A549 (cell line): ENCODE data around the gene WDR45. TPM values are rescaled to one million over a fixed set of nuclear protein-coding genes. Genes with fewer than 3 reads are reported as not detected.

Source experiments
- ATAC-seq, 2 experiments: fragments of 200-7000 bp in 1 of 2; fragments of >200 bp in 1 of 2; cut with Nextera tagmentation in 1 of 2; cut with Tn5 transposase in 1 of 2; 3 replicates each; pipeline versions ENCODE4 v1.8.0 to v1.9.1; 2018 to 2020; ENCODE audit warnings: mild to moderate bottlenecking in 1 of 2, moderate library complexity in 1 of 2
- CTCF ChIA-PET: fragments of 300-600 bp; sonication (Branson Sonifier 250); formaldehyde crosslinking; extraction: SDS; loops from one replicate; lab custom pipeline; 2021; ENCODE audit warnings: antibody characterized with exemption, inconsistent platforms; lab: Yijun Ruan, JAX
- POLR2A ChIA-PET: fragments of 350-600 bp; formaldehyde crosslinking; extraction: SDS; loops from one replicate; lab custom pipeline; 2021; ENCODE audit warnings: antibody characterized with exemption, inconsistent platforms; lab: Yijun Ruan, JAX
- DNase-seq, 2 experiments: peaks; one replicate each; pipeline versions ENCODE4 v3.0.0 to v3.0.0-alpha.2; 2011 to 2016; ENCODE audit warnings: low read depth in 1 of 2, low spot score in 1 of 2
- FAIRE-seq: peaks from 2 replicates; lab custom pipeline; 2011; peaks lifted over from hg19 to GRCh38; lab: Jason Lieb, UNC
- H3K27ac ChIP-seq, 2 experiments: fragments of >200 bp; sonication (Bioruptor Twin); formaldehyde crosslinking; 3 replicates each; pipeline ENCODE4 v1.5.1; 2016 to 2017
- H3K4me1 ChIP-seq: fragments of >200 bp; sonication (Bioruptor Twin); formaldehyde crosslinking; 3 replicates; pipeline ENCODE4 v1.6.1; 2016
- H3K4me2 ChIP-seq: fragments of >200 bp; sonication (Bioruptor Twin); formaldehyde crosslinking; 3 replicates; pipeline ENCODE4 v1.6.1; 2016
- H3K4me3 ChIP-seq: fragments of >200 bp; sonication (Bioruptor Twin); formaldehyde crosslinking; 3 replicates; pipeline ENCODE4 v1.5.1; 2016
- H3K9me3 ChIP-seq: fragments of >200 bp; sonication (Bioruptor Twin); formaldehyde crosslinking; 3 replicates; pipeline ENCODE4 v1.6.1; 2016
- FOSL2 ChIP-seq, 2 experiments: fragments of 450-650 bp in 1 of 2; fragments of >200 bp in 1 of 2; sonication (Bioruptor Twin) in 1 of 2; formaldehyde crosslinking; IDR thresholded peaks; 2 replicates each; pipeline versions ENCODE4 v1.5.0 to v1.6.1; 2016 to 2020; ENCODE audit warnings: mild to moderate bottlenecking in 1 of 2, moderate library complexity in 1 of 2
- HDAC2 ChIP-seq: fragments of 200-600 bp; sonication (generic); IDR thresholded peaks from 2 replicates; pipeline ENCODE4 v1.6.1; 2016
- HOXB5 ChIP-seq: fragments of 250-450 bp; sonication (Bioruptor Pico); IDR thresholded peaks from 2 replicates; pipeline ENCODE4 v1.5.0; 2020; ENCODE audit warnings: mild to moderate bottlenecking, moderate library complexity
- JUNB ChIP-seq: fragments of >200 bp; sonication (Bioruptor Twin); formaldehyde crosslinking; IDR thresholded peaks from 2 replicates; pipeline ENCODE4 v1.6.1; 2016
- KDM1A ChIP-seq: fragments of 200-600 bp; sonication (generic); IDR thresholded peaks from 2 replicates; pipeline ENCODE4 v1.6.1; 2016; ENCODE audit warnings: low read depth, mild to moderate bottlenecking
- KDM5A ChIP-seq: fragments of 200-600 bp; sonication (generic); IDR thresholded peaks from 2 replicates; pipeline ENCODE4 v1.6.1; 2016; ENCODE audit warnings: antibody characterized with exemption, mild to moderate bottlenecking
- MAFK ChIP-seq: fragments of 450-650 bp; IDR thresholded peaks from 2 replicates; pipeline ENCODE4 v1.6.1; 2014; ENCODE audit not compliant: partially characterized antibody
- MYC ChIP-seq: IDR thresholded peaks from 2 replicates; pipeline ENCODE4 v1.6.1; 2012; ENCODE audit warnings: mild to moderate bottlenecking, inconsistent platforms, low read length, improper control_type of control experiment, borderline replicate concordance
- PHF8 ChIP-seq: fragments of 200-600 bp; sonication (generic); IDR thresholded peaks from 2 replicates; pipeline ENCODE4 v1.6.1; 2016; ENCODE audit warnings: low read depth, mild to moderate bottlenecking, antibody characterized with exemption, moderate library complexity, borderline replicate concordance
- POLR2AphosphoS2 ChIP-seq: conservative IDR thresholded peaks from 2 replicates; pipeline ENCODE4 v1.6.1; 2012; ENCODE audit warnings: low read length, improper control_type of control experiment, inconsistent platforms
- RAD21 ChIP-seq, 2 experiments: fragments of >200 bp in 1 of 2; sonication (Bioruptor Twin) in 1 of 2; formaldehyde crosslinking in 1 of 2; IDR thresholded peaks in 1 of 2; conservative IDR thresholded peaks in 1 of 2; 2 replicates in 1 of 2; 3 replicates in 1 of 2; pipeline ENCODE4 v1.6.1; 2012 to 2018; ENCODE audit warnings: inconsistent platforms in 1 of 2
- RARB ChIP-seq: fragments of 250-450 bp; sonication (Bioruptor Pico); IDR thresholded peaks from 2 replicates; pipeline ENCODE4 v1.8.0; 2021; ENCODE audit warnings: mild to moderate bottlenecking, moderate library complexity
- RCOR1 ChIP-seq: fragments of 150-350 bp; IDR thresholded peaks from 2 replicates; pipeline ENCODE4 v1.6.1; 2014; ENCODE audit warnings: antibody characterized with exemption, low read length, low read depth
- RFX5 ChIP-seq: fragments of 450-650 bp; IDR thresholded peaks from 2 replicates; pipeline ENCODE4 v1.7.1; 2014; ENCODE audit warnings: antibody characterized with exemption, mild to moderate bottlenecking, moderate library complexity
- RNF2 ChIP-seq: fragments of 200-600 bp; sonication (generic); IDR thresholded peaks from 2 replicates; pipeline ENCODE4 v1.6.1; 2016; ENCODE audit warnings: low read depth, mild to moderate bottlenecking, antibody characterized with exemption, moderate library complexity, borderline replicate concordance
- SMC3 ChIP-seq: fragments of >200 bp; sonication (Bioruptor Twin); formaldehyde crosslinking; IDR thresholded peaks from 3 replicates; pipeline ENCODE4 v1.6.1; 2018; ENCODE audit warnings: inconsistent platforms
- SREBF2 ChIP-seq: fragments of 450-650 bp; IDR thresholded peaks from 2 replicates; pipeline ENCODE4 v1.6.1; 2014; ENCODE audit warnings: mild to moderate bottlenecking, moderate library complexity
- ZNF302 ChIP-seq: fragments of 250-450 bp; sonication (Bioruptor Pico); IDR thresholded peaks from 2 replicates; pipeline ENCODE4 v1.9.0; 2021; ENCODE audit warnings: inconsistent platforms, mild to moderate bottlenecking, moderate library complexity
- WGBS: methylation state at CpG from one replicate; pipeline ENCODE4 v1.1.6; 2017; ENCODE audit errors: missing lambda C conversion rate; 5-methylcytosine and 5-hydroxymethylcytosine counted together
- polyA plus RNA-seq, 4 experiments: library from polyadenylated mRNA; depleted of rRNA in 3 of 4; stranded (reverse); fragments of >200 nt; fragmentation: RNase III in 1 of 4; extraction: RNeasy Plus Mini Kit Qiagen cat#74134 plus additional on column Dnase treatment in 1 of 4; gene quantifications; 2 replicates in 3 of 4; 3 replicates in 1 of 4; pipeline ENCODE4 v1.2.3, GENCODE V29; 2011 to 2017
- TF ChIP-seq, protein P1 (sequence below): fragments of 200-600 bp; sonication (generic); IDR thresholded peaks from 2 replicates; pipeline ENCODE4 v1.6.1; 2016; ENCODE audit warnings: antibody characterized with exemption, mild to moderate bottlenecking, moderate library complexity
- TF ChIP-seq, protein P2 (sequence below): fragments of 250-450 bp; sonication (Bioruptor Pico); IDR thresholded peaks from 2 replicates; pipeline ENCODE4 v1.5.0; 2020; ENCODE audit warnings: low read depth, mild to moderate bottlenecking, moderate library complexity
- TF ChIP-seq, protein P3 (sequence below): fragments of >200 bp; sonication (Bioruptor Twin); formaldehyde crosslinking; IDR thresholded peaks from 3 replicates; pipeline ENCODE4 v1.5.1; 2016

The WDR45 gene
- polyA plus RNA-seq, 2 of the 4 experiments (the other 2 are of a cell fraction), result 37.7 to 55.5 TPM

DNA sequence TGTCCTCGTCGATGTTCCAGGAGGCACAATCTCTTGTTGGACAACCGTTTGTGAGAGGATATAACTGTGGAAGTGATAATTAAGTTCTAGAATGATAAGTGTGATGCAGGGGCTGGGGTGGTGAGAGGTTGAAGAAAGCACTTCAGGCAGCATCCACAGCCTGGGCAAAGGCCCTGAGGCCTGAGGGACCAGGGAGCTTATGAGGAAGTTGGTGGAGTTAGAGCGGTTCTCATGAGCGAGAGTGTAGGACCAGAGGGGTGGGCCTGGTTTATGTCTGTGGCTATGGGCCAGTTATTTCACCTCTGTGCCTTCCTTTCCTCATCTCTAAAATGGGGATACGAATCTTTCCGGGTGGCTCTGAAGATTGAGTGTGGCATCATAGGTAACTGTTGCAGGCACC lies 18.2 kb downstream of the WDR45 start (continued):
- no peak for TF ChIP-seq PHF8
- TF ChIP-seq, protein P1, sequence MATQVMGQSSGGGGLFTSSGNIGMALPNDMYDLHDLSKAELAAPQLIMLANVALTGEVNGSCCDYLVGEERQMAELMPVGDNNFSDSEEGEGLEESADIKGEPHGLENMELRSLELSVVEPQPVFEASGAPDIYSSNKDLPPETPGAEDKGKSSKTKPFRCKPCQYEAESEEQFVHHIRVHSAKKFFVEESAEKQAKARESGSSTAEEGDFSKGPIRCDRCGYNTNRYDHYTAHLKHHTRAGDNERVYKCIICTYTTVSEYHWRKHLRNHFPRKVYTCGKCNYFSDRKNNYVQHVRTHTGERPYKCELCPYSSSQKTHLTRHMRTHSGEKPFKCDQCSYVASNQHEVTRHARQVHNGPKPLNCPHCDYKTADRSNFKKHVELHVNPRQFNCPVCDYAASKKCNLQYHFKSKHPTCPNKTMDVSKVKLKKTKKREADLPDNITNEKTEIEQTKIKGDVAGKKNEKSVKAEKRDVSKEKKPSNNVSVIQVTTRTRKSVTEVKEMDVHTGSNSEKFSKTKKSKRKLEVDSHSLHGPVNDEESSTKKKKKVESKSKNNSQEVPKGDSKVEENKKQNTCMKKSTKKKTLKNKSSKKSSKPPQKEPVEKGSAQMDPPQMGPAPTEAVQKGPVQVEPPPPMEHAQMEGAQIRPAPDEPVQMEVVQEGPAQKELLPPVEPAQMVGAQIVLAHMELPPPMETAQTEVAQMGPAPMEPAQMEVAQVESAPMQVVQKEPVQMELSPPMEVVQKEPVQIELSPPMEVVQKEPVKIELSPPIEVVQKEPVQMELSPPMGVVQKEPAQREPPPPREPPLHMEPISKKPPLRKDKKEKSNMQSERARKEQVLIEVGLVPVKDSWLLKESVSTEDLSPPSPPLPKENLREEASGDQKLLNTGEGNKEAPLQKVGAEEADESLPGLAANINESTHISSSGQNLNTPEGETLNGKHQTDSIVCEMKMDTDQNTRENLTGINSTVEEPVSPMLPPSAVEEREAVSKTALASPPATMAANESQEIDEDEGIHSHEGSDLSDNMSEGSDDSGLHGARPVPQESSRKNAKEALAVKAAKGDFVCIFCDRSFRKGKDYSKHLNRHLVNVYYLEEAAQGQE, result no peak
- TF ChIP-seq KDM5A, result no peak
- TF ChIP-seq FOSL2 (IDR thresholded peaks at IDR 0.05), result no peak
- TF ChIP-seq FOSL2 (CRISPR knock-in tag; IDR thresholded peaks at IDR 0.05), result no peak

DNA sequence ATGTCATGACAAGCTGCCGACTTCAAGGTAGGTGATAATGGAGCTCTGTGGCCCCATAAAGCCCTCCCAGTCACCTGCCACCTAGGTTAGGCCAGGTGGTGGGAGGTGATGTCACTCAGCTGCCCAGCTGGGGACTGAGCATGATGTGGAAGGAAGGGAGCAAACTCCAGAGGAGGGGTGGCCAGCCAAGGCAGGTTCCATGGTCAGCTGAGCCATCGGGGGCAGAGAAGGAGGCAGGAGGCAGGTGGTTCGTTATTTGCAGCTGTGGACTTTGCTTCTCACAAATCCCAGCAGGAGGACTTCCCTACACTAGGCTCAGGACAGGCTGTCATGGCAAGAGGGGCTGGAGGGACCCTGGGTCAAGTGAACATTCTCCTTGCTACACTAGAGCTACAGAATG lies 18.8 kb downstream of the WDR45 start:
- Histone ChIP-seq H3K4me3 (no peak overlapping the region), H3K9me3 (no peaks in the 10 kb centered on the region), H3K4me1 (no peaks in the 10 kb centered on the region; the same call in 2 of the 3 replicates), H3K4me2 (no peak overlapping the region), H3K27ac (no peak overlapping the region)
- DNase-seq, result no peak
- TF ChIP-seq, protein P2, sequence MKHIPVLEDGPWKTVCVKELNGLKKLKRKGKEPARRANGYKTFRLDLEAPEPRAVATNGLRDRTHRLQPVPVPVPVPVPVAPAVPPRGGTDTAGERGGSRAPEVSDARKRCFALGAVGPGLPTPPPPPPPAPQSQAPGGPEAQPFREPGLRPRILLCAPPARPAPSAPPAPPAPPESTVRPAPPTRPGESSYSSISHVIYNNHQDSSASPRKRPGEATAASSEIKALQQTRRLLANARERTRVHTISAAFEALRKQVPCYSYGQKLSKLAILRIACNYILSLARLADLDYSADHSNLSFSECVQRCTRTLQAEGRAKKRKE (CRISPR knock-in tag), result no peak
- TF ChIP-seq JUNB (no peak), MYC (no peak), MAFK (no peak), RFX5 (no peak), ZNF302 (CRISPR knock-in tag) (no peak), HDAC2 (no peak), SREBF2 (no peak), KDM1A (no peak), POLR2AphosphoS2 (no peak), SMC3 (no peak), HOXB5 (no peak), RNF2 (no peak), RARB (CRISPR knock-in tag) (no peak), RAD21 (conservative IDR thresholded peaks at IDR 0.05 in 1 of 2, IDR thresholded peaks at IDR 0.05 in 1 of 2) (no peak), RCOR1 (no peak)
- TF ChIP-seq, protein P3, sequence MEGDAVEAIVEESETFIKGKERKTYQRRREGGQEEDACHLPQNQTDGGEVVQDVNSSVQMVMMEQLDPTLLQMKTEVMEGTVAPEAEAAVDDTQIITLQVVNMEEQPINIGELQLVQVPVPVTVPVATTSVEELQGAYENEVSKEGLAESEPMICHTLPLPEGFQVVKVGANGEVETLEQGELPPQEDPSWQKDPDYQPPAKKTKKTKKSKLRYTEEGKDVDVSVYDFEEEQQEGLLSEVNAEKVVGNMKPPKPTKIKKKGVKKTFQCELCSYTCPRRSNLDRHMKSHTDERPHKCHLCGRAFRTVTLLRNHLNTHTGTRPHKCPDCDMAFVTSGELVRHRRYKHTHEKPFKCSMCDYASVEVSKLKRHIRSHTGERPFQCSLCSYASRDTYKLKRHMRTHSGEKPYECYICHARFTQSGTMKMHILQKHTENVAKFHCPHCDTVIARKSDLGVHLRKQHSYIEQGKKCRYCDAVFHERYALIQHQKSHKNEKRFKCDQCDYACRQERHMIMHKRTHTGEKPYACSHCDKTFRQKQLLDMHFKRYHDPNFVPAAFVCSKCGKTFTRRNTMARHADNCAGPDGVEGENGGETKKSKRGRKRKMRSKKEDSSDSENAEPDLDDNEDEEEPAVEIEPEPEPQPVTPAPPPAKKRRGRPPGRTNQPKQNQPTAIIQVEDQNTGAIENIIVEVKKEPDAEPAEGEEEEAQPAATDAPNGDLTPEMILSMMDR, result no peak
- ChIA-PET CTCF (interaction anchor here (1.7 to 2.1 kb wide), 2 partner anchors 17 to 95 kb away, joined by 4 to 8 read pairs; no protein-coding TSS in a partner anchor), POLR2A (no interaction called here)
- no peak for ATAC-seq
- FAIRE-seq, result no peak
- 68% methylated on average over 2 of the region's 3 CpGs for WGBS
